SK-N-SH (cell line): Measurements from ENCODE around the gene ZNF827.

Experiments used
- CHD2 ChIP-seq: fragments of 150-350 bp; IDR thresholded peaks from 2 replicates; pipeline ENCODE4 v1.6.1; 2018; ENCODE audit warnings: low read length; ENCODE audit not compliant: partially characterized antibody
- CTCF ChIP-seq: fragments of 200-600 bp; sonication (generic); IDR thresholded peaks from 2 replicates; pipeline ENCODE4 v1.6.1; 2017; ENCODE audit warnings: antibody characterized with exemption, mild to moderate bottlenecking, moderate library complexity
- EP300 ChIP-seq, 2 experiments: IDR thresholded peaks; 2 replicates each; pipeline versions ENCODE4 v1.4.0 to v1.6.1; 2012; ENCODE audit warnings: borderline replicate concordance in 1 of 2, low read depth in 1 of 2, low read length in 1 of 2
- FOXM1 ChIP-seq: IDR thresholded peaks from 2 replicates; pipeline ENCODE4 v1.4.0; 2012; ENCODE audit warnings: low read depth, mild to moderate bottlenecking
- GABPA ChIP-seq: IDR thresholded peaks from 2 replicates; pipeline ENCODE4 v1.4.0; 2012; ENCODE audit warnings: low read depth, mild to moderate bottlenecking
- MAX ChIP-seq: IDR thresholded peaks from 2 replicates; pipeline ENCODE4 v1.4.0; 2012; ENCODE audit warnings: low read depth
- MEF2A ChIP-seq: IDR thresholded peaks from 2 replicates; pipeline ENCODE4 v1.4.0; 2012; ENCODE audit warnings: low read depth, borderline replicate concordance
- MXI1 ChIP-seq: IDR thresholded peaks from 2 replicates; pipeline ENCODE4 v1.6.1; 2012; ENCODE audit warnings: mild to moderate bottlenecking, low read depth, low read length, improper control_type of control experiment
- POLR2AphosphoS5 ChIP-seq: IDR thresholded peaks from 2 replicates; pipeline ENCODE4 v1.6.1; 2012; ENCODE audit warnings: low read depth, low read length
- RFX5 ChIP-seq: IDR thresholded peaks from 2 replicates; pipeline ENCODE4 v1.6.1; 2012; ENCODE audit warnings: mild to moderate bottlenecking, improper control_type of control experiment, low read length
- SIN3A ChIP-seq: IDR thresholded peaks from 2 replicates; pipeline ENCODE4 v1.6.1; 2012; ENCODE audit warnings: low read depth, mild to moderate bottlenecking, low read length, moderate library complexity, borderline replicate concordance

GRCh38 chr4:145891958-145892357 lies 46.7 kb downstream of the ZNF827 start:
- TF ChIP-seq CHD2 (no peak), CTCF (no peak), MAX (no peak), SIN3A (no peak), POLR2AphosphoS5 (no peak), EP300 (IDR thresholded peaks at IDR 0.05; ENCODE audit: borderline replicate concordance in 1 of 2, low read depth in 1 of 2, low read length in 1 of 2) (no peak), FOXM1 (no peak), GABPA (no peak), MXI1 (no peak), MEF2A (no peak), RFX5 (no peak)
